Endothelial cell of hepatic sinusoid (primary cell): ENCODE measurements around the gene GJB3.
"Not testable (repeated sequence)": the region's sequence is repeated elsewhere in the genome, so short reads cannot be mapped to it uniquely, and the experiment has no call there.

Source experiments
- in situ Hi-C: cut with HindIII; loops from 2 replicates; pipeline ENCODE4 v1.10.0; 2017; ENCODE audit warnings: low sequenced_read_pairs

GJB3 gene

DNA sequence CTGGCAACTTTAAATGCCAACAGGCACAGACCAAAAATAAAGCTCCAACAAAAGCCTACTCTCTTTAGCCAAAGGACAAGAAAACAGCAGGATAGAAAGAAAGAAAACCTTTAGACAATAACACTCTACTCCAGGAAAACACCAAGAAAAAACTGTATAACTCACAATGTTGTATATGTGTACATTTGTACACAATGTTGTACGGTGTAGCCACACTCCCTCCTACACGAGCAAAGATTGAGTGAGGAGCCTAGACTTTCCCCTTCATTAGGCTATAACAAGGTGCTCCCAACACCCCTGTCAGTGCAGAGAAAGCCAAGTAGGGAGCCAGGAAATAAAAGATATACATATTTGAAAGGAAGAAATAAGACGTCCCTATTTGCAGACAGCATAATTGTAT is 35.8 kb downstream of the GJB3 start:
- in situ Hi-C loops: no loop called here

DNA sequence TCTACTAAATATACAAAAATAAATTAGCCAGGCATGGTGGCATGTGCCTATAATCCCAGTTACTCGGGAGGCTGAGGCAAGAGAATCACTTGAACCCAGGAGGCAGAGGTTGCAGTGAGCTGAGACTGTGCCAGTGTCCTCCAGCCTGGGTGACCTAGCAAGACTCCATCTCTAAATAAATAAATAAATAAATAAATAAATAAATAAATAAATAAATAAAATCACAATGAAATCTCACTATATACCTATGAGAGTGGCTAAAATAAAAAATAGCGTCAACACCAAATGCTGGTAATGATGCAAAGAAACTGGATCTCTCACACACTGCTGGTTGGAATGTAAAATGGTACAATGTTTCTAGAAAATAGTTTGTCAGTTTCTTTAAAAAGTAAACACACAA is 37.8 kb downstream of the GJB3 start:
- in situ Hi-C loops: not testable (repeated sequence)

DNA sequence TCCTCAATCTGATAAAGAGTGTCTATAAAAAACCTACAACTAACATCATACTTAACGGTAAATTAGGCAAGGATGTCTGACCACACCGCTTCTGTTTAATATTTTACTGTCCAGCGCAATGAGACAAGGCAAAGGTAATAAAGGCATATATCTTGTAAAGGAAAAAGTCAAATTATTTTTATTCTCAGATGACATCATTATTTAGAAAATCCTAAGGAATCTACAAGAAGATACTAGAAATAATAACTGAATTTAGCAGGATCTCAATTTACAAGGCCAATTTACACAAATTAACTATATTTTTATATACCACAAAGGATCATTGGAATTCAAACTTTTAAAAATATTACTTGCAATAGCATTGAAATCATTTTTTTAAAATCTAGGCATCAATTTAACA is 41.2 kb downstream of the GJB3 start:
- in situ Hi-C loops: no loop called here

DNA sequence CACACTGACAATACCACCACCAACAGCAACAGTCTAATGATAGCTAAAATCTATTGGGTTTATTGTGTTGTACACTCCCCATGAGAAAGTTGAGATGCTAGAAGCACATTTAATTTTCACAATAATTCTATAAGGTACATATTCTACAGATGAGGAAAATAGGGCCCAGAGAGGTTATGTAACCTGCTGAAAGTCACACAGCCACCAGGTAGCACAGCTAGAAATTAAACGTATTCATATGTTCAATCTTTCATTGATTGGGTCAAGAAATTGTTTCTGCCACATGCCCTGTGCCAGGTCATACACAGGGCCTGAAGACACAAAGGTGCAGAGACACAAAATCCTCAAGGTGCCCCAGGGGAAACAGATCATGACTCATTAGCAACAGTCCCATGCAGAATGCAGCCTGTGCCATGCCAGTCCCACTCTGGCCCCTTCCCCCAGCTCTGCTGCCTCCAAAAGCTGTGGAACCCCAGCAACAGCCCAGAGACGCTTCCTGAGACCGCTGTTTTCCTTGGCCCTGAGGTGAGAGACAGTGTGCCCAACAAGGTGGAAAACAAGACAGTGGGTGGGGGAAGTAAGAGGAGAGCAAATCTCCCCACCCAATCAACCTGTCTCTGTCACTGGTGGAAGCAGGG is 43.9 kb downstream of the GJB3 start:
- in situ Hi-C loops: no loop called here

DNA sequence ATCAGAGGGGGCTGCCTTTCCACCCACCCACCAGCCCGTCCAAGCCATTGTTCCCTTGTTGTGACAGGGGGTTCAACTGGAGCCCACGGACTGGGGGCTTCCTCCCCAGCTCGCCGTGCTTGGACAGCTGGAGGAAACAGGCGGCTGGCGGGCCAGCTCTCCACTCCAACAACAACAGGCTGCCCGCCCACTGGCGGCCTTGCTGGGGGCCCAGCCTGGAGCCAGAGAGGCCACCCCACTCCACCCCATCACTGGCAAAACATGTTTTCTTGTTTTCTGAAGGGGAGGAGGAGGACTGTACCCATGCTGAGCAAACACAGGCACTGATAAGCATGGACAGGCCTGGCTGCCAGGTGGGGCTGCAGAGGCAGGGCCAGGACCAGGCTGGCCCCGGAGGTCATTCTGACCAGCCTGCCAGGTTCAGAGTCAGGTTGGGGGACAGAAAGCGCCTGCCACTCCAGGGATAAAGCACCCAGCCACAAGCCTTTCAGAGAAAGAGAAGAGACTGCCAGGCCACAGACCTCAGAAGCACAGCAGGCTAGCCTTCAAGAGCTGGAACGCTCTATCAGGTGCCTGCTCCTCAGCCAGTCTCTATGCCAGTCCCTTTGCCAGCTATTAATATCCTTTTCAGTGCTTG is 44.6 kb downstream of the GJB3 start:
- in situ Hi-C loops: no loop called here

DNA sequence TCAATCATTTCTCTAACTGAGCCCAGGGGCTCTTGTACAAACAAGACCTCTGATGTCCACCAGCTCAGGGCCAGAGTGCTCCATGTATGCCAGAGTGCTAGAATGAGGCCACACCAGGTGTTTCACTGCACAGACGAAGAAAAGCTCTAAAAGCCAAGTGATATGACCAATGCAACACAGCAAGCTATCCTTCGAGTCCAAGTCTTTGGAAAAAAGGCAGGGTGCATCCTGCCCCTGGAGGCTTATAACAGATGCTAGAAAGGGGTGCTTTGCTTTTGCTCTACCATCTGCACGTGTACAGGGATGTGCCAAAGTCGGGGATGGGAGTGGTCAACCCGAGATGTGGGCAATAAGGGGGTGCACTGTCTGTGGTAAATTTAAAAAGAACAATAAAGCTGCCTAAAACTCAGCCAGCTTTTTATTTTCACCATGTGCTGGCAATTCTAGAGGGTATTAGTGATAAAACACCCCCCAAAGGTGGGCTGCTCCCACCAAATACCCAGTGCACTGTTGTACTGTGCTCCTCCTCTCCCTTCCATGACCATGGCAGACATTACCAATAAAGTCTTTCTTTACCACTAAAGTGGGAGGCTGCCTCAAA is 46.4 kb downstream of the GJB3 start:
- in situ Hi-C loops: no loop called here

- in situ Hi-C loops: no loop called here
Observed at GRCh38 chr1:34828611-34829010, 47.6 kb downstream of the GJB3 start.

GRCh38 chr1:34829250-34829649 is 48.2 kb downstream of the GJB3 start:
- in situ Hi-C loops: no loop called here

DNA sequence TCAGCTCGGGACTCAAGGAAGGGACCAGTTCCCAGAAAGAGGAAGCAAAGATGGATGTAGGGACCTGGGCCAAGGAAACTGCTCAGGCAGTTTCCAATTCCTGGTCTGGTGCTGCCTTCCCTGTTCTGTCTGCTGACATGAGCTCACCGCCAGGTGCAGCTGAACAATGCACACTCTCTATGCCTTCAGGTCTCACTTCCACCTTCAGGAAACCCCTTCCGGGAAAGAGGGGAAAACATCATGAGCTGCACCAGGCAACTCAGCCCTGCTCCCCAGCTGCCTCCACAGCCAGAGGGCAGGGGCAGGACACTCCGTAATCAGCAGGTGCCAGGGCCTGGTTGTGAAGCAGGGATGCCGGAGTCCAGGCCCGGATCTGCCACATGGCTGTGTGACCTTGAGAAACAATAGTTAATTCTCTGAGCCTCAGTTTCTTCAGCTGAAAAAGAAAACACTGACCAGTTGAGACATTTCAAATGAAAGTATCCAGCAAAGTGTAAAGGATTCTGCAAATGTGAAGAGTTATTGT is 50.8 kb downstream of the GJB3 start:
- in situ Hi-C loops: no loop called here

GRCh38 chr1:34833711-34834110 is 52.7 kb downstream of the GJB3 start:
- in situ Hi-C loops: no loop called here
